GM19452 (cell line): ENCODE data around the gene ZNF831.

Experiments
- ATAC-seq: cut with Tn5 transposase; IDR thresholded peaks from one replicate; pipeline ENCODE4 v1.9.1; 2021; ENCODE audit not compliant: unreplicated experiment

Gene ZNF831

DNA sequence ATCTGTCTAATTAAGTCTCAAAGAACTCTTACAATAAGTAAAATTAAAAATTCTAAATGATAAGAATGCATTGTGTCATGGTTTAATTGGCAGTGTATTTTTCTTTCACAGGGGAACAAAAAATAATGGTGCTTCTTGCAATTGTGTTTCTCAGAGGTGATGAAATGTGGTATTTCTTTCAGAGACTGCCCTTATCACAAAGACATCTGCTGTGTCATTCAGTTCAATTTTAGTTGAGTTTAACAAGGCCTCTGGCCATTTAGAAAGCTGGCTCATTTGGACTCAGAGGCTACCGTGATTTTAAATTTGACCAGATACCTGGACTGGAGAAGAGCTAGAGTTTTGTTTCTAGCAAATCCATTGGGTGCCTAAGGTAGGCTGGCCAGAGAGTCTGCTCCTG is 23.6 kb upstream of the ZNF831 start:
- ATAC-seq = no peak

DNA sequence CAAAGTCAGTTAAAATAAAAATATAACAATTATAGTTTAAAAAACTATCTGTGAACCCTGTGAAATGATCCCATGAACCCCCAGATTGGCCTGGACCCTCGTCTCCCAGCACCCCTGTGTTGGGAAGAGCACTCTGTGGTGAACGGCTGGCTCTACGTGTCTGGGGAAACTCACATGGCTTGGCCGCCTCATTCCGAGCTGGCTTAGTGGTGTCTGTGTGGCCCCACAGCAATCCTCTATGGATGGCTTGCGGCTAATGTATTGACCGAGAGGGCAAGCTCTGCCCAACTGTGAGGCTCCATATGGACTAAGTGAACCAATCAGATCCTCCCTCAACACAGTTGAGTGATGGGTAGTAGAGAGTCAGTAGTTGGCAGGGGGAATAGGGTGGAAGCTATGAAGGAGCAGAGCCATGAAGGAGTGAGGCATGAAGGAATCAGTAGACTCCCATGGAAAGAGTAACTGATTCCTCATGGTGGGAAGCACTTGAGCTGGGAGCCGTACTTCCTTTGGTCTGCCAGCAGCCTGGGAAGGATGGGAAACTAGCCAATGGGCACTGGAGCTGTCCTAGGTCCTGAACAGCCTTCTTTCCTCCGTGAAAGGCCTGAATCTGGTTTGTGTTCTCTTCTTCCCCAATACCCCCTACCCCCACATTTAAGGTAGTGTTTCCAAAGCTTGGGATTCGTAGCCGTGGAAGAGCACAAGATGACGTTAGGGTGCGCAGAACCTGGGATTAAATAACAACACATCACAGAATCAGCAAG is 21.6 kb upstream of the ZNF831 start:
- ATAC-seq = no peak

- ATAC-seq = no peak
Observed at GRCh38 chr20:59143326-59143725, 20.3 kb upstream of the ZNF831 start.

DNA sequence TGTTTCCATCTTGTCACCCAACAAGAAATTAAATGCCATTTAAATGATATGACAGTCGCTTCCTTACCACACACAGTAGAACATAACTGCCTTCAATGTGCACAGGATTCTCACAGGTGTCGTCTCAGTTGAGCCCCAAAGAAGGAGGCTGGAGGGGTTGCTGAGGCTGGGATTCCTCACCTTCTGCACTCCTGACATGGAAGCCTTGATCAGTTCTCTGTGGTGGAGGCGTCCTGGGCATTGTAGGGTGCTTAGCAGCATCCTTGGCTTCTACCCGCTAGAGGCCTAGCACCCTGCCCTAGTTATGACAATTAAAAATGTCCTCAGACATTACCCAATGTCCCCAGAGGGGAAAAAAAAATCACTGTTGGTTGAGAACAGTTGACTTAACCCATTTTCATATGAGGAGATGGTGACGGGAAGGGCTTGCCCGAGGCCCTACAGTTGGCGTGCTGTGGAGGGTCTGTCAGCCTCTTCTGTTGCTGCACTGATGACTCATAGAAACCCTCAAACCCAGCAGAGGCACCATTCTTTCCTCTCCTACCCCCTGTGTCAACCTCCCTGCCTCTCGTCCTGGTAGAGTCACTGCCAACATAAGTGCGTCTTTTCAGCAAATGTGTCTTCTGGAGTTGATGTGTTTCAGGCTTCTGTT is 19.3 kb upstream of the ZNF831 start:
- ATAC-seq = no peak

DNA sequence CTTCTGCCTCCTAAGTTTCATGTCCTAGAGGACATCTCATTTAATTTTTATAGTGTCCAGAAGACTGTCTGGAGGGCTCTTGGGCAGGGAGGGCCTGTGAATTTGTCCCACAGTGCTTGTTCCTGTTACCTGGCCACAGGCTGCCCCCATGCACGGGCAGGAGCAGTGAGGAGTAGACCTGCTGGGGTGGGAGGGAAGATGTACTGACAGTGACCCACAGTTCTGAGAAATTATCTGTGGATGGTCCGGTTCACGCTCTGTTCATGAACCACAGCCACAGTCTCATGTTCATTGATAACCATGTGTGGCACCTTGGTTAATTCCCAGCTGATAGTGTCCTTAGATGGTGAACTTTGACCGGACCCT is 18.8 kb upstream of the ZNF831 start:
- no peak for ATAC-seq

GRCh38 chr20:59145247-59145923 is 18.2 kb upstream of the ZNF831 start:
- ATAC-seq = no peak

DNA sequence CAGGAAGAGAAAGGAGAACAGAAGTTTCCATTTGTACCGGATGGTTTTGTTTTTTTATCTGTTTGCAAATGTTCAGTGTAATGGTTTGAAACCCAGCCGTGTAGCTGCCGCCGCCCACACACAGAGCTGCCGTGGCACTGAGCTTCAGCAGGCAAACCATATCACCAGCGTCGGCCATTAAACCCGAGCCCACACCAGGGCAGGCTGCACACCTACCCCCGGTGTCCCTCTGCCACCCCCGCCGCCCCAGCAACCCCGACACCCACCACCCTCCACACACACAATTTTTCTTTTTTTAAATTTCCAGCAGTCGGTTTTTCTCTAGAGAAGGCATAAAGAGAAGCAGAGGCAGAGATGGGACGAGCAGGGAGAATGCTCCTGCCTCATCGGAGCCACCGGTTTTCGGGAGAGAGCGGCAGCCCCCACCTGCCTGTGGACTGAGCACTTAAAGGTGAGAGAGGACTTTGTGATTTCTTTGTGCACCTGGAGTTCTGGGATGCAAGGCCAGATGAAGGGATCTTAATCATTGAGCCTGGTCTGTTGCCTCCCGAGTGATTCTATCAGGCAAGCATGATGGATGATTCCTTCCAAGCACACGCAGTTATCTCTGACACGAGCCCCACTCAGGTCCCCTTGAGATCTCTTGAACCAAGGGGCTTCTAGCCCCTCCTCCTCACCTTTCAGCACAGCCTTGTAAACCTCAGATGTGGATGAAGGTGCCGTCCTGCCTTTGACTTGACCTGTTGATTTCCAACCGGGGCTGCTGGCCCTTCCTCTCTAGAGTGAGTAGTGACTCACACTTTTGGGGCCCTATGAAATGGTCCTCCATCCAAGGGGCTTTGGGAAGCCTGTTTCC is 17.5 kb upstream of the ZNF831 start:
- no peak for ATAC-seq

GRCh38 chr20:59146780-59147565 is 16.6 kb upstream of the ZNF831 start:
- no peak for ATAC-seq

GRCh38 chr20:59147586-59147985 is 16.0 kb upstream of the ZNF831 start:
- no peak for ATAC-seq

DNA sequence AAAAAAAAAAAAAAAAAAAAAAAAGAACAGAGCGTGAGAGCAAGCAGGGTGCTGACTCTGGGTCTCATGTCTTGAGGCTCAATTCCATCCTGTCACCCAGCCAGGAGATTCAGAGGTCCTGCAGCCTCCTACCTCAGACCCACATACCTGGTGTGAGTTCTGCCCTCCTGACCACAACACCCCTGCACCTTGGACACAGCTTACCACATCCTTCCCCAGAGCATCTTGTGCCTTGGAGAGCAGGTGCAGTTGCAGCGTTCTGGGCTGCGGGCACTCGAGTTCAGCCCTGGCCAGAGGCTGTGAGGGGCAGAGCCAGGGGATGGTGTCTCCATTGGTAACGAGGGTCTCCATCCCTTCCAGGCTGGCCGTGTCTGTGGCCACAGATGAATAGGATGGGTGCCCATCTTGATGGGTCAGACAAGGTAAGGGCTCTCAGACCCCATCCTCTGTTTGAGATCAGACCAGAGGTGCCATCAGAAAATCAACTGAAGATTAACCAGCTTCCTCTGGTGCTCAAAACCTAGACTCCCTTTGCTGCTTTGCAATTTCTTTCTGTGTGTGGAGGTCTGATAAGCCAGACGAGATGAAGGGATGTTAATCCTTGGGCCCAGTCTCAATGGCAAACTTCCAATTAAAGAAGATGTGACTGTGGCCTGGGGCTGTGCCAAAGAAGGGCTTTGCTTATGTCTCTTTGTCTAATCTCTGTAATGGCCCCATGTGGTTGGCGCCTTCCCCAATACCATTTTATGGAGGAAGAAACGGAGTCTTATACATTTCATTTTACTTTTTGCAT is 14.7 kb upstream of the ZNF831 start:
- no peak for ATAC-seq

GRCh38 chr20:59149678-59150504 is 13.7 kb upstream of the ZNF831 start:
- no peak for ATAC-seq

DNA sequence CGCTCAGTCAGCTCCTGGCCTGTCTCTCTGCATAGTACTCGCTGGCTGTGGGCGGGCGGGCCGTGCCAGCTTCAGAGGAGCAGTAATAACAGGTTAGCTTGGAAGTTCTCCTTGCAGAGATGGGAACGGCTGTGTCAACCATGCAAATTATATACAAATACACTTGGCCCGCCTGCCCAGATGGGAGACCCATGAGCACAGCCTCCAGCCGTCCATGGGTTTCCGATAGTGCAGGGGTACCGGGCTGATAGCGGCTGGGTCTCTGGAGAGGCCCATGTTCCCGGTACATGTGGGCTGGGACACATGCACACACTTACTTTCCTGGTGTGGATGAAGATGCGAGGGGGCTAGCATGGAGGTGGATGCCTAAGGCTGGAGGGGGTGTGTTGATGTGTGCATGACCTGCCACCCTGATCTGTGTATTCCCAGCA is 12.8 kb upstream of the ZNF831 start:
- no peak for ATAC-seq

DNA sequence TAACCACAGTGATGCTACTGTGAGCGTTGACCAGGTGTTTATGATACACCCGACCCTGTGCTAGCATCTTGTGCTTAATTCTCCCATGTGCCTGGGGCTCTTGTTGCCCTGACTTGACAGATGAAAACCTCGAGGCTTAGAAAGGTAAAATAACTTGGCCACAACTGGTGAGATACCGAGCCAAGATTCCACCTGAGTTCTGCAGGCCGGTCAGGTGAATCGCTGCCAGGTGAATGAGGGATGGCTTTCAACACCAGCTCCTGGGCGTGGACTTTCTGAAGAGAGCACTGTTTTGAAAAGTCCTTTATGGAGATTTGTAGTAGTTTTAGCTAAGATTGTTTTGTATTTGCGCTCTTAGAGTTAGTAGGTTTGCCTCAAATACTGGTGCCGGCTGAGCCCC is 12.2 kb upstream of the ZNF831 start:
- no peak for ATAC-seq

- ATAC-seq = no peak
Observed at GRCh38 chr20:59151820-59152219, 11.8 kb upstream of the ZNF831 start.

GRCh38 chr20:59152559-59153354 is 10.9 kb upstream of the ZNF831 start:
- ATAC-seq = no peak

DNA sequence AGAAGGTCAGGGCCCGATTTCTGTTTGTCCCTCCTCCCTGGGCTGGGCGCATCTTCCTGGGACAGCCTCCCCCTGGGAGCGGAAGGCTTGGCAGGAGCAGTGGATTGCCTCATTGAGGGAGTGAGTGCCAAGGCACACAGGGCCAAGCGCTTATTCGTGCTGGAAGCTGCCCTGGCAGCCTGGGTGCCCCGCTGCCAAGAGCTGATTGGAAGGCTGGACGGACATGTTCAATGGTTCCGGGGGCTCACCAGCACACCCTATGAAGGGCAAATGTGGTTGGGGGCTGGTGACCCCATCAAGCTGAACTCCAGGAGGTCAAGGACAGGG is 10.3 kb upstream of the ZNF831 start:
- no peak for ATAC-seq

DNA sequence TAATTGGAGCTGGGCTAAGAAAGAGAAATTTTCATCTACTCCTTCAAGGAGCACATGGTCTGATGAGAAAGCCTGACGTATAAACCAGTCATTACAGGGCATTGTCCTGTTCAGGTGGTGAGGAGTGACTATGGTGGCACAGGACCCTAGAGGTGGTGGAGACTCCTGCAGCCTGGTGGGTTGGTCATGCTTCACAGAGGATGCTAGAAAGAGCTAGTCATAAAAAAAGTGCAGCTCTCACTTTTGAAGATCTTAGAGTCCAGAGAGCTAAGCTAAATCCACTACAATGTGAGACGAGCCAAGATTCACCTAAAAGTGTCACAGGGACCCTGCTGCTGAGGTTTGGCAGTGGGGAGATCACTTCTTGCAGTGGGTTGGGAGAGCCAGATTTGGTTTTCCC is 9.8 kb upstream of the ZNF831 start:
- ATAC-seq = no peak

DNA sequence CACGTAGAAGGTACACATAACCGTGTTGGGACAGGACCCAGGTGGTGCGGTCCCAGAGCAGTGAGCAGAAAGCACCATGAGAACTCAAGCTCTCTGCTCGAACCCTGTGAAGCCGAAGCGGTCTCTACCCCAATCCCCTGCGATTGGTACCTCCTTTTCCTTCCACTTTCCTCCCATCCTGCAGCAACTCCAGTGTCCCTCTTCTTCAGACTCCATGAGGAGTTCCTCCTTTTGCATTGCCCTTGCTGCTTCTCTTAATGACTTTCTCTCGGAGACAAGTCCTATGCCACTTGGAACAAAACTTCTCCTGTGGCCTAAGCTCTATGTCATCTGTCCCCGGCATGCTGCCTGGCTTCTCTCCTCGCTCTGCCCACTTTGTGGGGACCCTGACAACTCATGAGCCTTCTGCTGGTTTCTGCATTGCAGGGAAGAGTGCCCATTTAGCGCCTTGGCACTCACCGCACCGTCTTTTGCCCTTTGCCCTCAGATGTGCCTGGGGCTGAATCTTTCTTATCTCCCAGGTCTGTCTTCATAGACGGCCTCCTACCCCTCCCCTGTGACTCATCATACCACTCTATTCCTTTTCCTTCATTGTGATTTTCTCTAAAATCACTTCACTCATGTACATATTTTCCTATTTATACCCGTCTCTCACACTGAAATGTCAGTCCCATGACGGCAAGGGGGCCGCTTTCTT is 9.2 kb upstream of the ZNF831 start:
- ATAC-seq = no peak
